Fibroblast of upper back skin (primary cell): ENCODE data around the gene EFTUD2.
"Not testable (repeated sequence)": the region's sequence is repeated elsewhere in the genome, so short reads cannot be mapped to it uniquely, and the experiment has no call there.

ENCODE experiments used
- DNase-seq: peaks from one replicate; pipeline ENCODE4 v3.0.0-alpha.2; 2013

EFTUD2 gene

GRCh38 chr17:44846206-44846605 lies 53.0 kb downstream of the EFTUD2 start:
- DNase-seq: no peak

GRCh38 chr17:44844390-44844830 lies 54.8 kb downstream of the EFTUD2 start:
- peak; percentile 46 for DNase-seq

GRCh38 chr17:44842748-44843147 lies 56.5 kb downstream of the EFTUD2 start:
- peak; percentile 24 for DNase-seq

GRCh38 chr17:44840936-44841335 lies 58.3 kb downstream of the EFTUD2 start:
- no peak for DNase-seq

GRCh38 chr17:44840274-44840673 lies 59.0 kb downstream of the EFTUD2 start:
- DNase-seq: no peak

GRCh38 chr17:44837196-44837595 lies 62.0 kb downstream of the EFTUD2 start:
- DNase-seq: no peak

GRCh38 chr17:44832805-44833204 lies 66.4 kb downstream of the EFTUD2 start:
- no peak for DNase-seq

- no peak for DNase-seq
These were observed 67.9 kb downstream of the EFTUD2 start for GRCh38 chr17:44831371-44831770.

- DNase-seq: no peak
These were observed 68.6 kb downstream of the EFTUD2 start for GRCh38 chr17:44830359-44831288.

- DNase-seq: peak; percentile 47
These were observed 69.5 kb downstream of the EFTUD2 start, which contains the start of gene GJC1 for GRCh38 chr17:44829523-44830358. TSS of gene GJC1 (minus strand) at chr17:44830287. CDS start at chr17:44805817, 24,470 bp downstream.

GRCh38 chr17:44828919-44829522 lies 70.2 kb downstream of the EFTUD2 start:
- DNase-seq: no peak

- peak; percentile 37 for DNase-seq
These were observed 71.4 kb downstream of the EFTUD2 start for GRCh38 chr17:44827863-44828262.

GRCh38 chr17:44826123-44826790 lies 73.0 kb downstream of the EFTUD2 start:
- DNase-seq: no peak

- not testable (repeated sequence) for DNase-seq
These were observed 74.0 kb downstream of the EFTUD2 start for GRCh38 chr17:44825236-44825635.

GRCh38 chr17:44820631-44821212 lies 78.5 kb downstream of the EFTUD2 start:
- peak; percentile 92 for DNase-seq

- DNase-seq: not testable (repeated sequence)
These were observed 80.7 kb downstream of the EFTUD2 start for GRCh38 chr17:44818508-44818907.

GRCh38 chr17:44812263-44812662 lies 87.0 kb downstream of the EFTUD2 start:
- no peak for DNase-seq

- not testable (repeated sequence) for DNase-seq
These were observed 90.4 kb downstream of the EFTUD2 start for GRCh38 chr17:44808656-44809388.

- DNase-seq: no peak
These were observed 91.1 kb downstream of the EFTUD2 start for GRCh38 chr17:44808156-44808555.

GRCh38 chr17:44807817-44808155 lies 91.5 kb downstream of the EFTUD2 start:
- peak; percentile 64 for DNase-seq

GRCh38 chr17:44807093-44807816 lies 92.0 kb downstream of the EFTUD2 start:
- DNase-seq: no peak
